Erythroblast (primary cell): ENCODE results near the gene DHRS4.
"Not testable (repeated sequence)": the region's sequence is repeated elsewhere in the genome, so short reads cannot be mapped to it uniquely, and the experiment has no call there.

ENCODE experiments used
- GATA1 ChIP-seq: IDR thresholded peaks from 2 replicates; pipeline ENCODE4 v1.6.1; 2011; ENCODE audit warnings: low read depth, mild to moderate bottlenecking, control low read depth, low read length, moderate library complexity
- POLR2A ChIP-seq: IDR thresholded peaks from 2 replicates; pipeline ENCODE4 v1.6.1; 2011; ENCODE audit warnings: mild to moderate bottlenecking, low read length

DNA sequence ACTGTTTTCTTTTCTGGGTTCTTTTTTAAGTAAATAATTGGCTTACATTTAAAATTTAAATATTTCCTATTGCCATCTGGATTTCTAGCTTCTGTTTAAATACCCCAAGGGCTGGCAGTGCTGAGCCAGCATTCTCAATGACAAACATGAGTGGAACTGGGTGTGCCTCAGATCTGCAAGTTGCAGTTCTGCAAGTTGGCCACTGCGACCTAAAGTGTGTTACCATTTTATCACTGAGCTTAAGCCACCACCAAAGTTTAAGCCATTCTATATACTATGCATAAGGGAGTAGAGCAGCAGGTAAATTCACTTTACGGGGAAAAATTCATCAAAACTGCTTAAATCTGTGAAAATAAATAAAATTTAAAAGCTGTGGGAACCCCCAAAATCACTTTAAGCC, 23.6 kb downstream of the DHRS4 start:
- not testable (repeated sequence) for TF ChIP-seq POLR2A, GATA1
